ENCODE data around the gene C14orf93. TPM values are rescaled to one million over a fixed set of nuclear protein-coding genes. Genes with fewer than 3 reads are reported as not detected.
A peak's percentile ranks its signal among the peaks of the same experiment; 100 is the strongest.

C14orf93 gene
- total RNA-seq, 1 experiment from 2014 or later, result 8.2 TPM

GRCh38 chr14:22978981-22979671 lies 30.8 kb downstream of the C14orf93 start:
- no peak overlapping the region for H2BK5ac ChIP-seq (ENCODE audit: insufficient read length, low read length)
- no peak for TF ChIP-seq CTCF (conservative IDR thresholded peaks at IDR 0.05)
- H3K9me3 ChIP-seq (ENCODE audit: control insufficient read depth, low read depth, low read length), result no peaks in the 10 kb centered on the region
- peaks cover 3% of the 10 kb centered on the region for H4K20me1 ChIP-seq (ENCODE audit: control insufficient read depth, insufficient read depth, insufficient read length)
- peaks cover 17% of the 10 kb centered on the region for H3K23me2 ChIP-seq (ENCODE audit: insufficient read length, low read depth, low read length, poor library complexity, severe bottlenecking)
- H3K27me3 ChIP-seq (ENCODE audit: insufficient read depth, low read length), result no peaks in the 10 kb centered on the region
- no peak overlapping the region for H4K5ac ChIP-seq (ENCODE audit: insufficient read length, low read depth, low read length)
- peak overlapping the region; percentile 96 for H3K4me2 ChIP-seq (ENCODE audit: insufficient read depth, insufficient read length, low read length)
- H2BK20ac ChIP-seq (ENCODE audit: low read depth, low read length, poor library complexity, severe bottlenecking), result no peak overlapping the region
- no peaks in the 10 kb centered on the region for H3K79me1 ChIP-seq (ENCODE audit: insufficient read depth, low read depth, low read length, poor library complexity, severe bottlenecking)
- H3K27ac ChIP-seq (ENCODE audit: insufficient read length, low read depth, low read length), result no peak overlapping the region
- no peak overlapping the region for H4K8ac ChIP-seq (replicated peaks; ENCODE audit: insufficient read length, low read depth, low read length)
- Mint-ChIP-seq H3K4me1 (peaks cover 42 to 50% of the 10 kb centered on the region in 2 experiments), H3K27me3 (ENCODE audit: low read depth) (no peaks in the 10 kb centered on the region; the same call in 1 of the 2 replicates), H3K27ac (peak overlapping the region; percentile 90 to 100 (median 98); a peak in 6 of 7 replicates), H3K4me3 (peak overlapping the region; percentile 76; a peak in 4 of 5 replicates), H3K9me3 (peaks cover 0 to 2% of the 10 kb centered on the region in 2 experiments; a peak in 2 of 5 replicates), H3K36me3 (ENCODE audit: insufficient read depth in 1 of 3, low read depth in 3 of 3) (peaks cover 17 to 56% (median 55%) of the 10 kb centered on the region in 3 experiments; a peak in 6 of 7 replicates)
- H2BK120ac ChIP-seq (ENCODE audit: low read depth, low read length, poor library complexity, severe bottlenecking), result no peak overlapping the region
- H3K9ac ChIP-seq (ENCODE audit: extremely low read depth, insufficient read length, low read length), result no peak overlapping the region
- H3T11ph ChIP-seq (ENCODE audit: low read length), result no peak overlapping the region
- no peak overlapping the region for H2BK12ac ChIP-seq (ENCODE audit: insufficient read length, low read depth, low read length)
- no peak overlapping the region for H3K14ac ChIP-seq (ENCODE audit: insufficient read depth, low read length)
- DNase-seq, result no peak
- no peak overlapping the region for H4K91ac ChIP-seq (ENCODE audit: insufficient read length, low read depth, low read length)
- 0 out of 2 replicates have a peak, but pooled peaks cover 2% of the 10 kb centered on the region for H3K79me2 ChIP-seq (ENCODE audit: insufficient read depth, low read length)
- H2BK15ac ChIP-seq (ENCODE audit: low read depth, low read length), result no peak overlapping the region
- H3K56ac ChIP-seq (ENCODE audit: insufficient read length, low read depth, low read length), result no peak overlapping the region
- H3K18ac ChIP-seq (ENCODE audit: insufficient read length, low read depth, low read length), result no peak overlapping the region
- no peak overlapping the region for H2AK5ac ChIP-seq (ENCODE audit: insufficient read length, low read length)
- no peak overlapping the region for H3K23ac ChIP-seq (ENCODE audit: insufficient read length, low read depth, low read length)
- H2AFZ ChIP-seq (ENCODE audit: low read length), result no peak overlapping the region
- peaks cover 20% of the 10 kb centered on the region for H3K4me1 ChIP-seq (ENCODE audit: insufficient read depth, low read length)
- WGBS (ENCODE audit: extremely low coverage, insufficient read length, low lambda C conversion rate), result no CpG with 5 or more reads among the region's 5 CpGs
- no peak overlapping the region; the same call in 1 of the 2 replicates for H3K4ac ChIP-seq (ENCODE audit: low read depth, low read length)

Data from H9 (cell line).